WERI-Rb-1 (cell line): ENCODE results near the gene PHYH.

Experiments
- DNase-seq: peaks from one replicate; pipeline ENCODE4 v3.0.0-alpha.2; 2020
- H3K27ac ChIP-seq: fragments of 250-450 bp; sonication (Bioruptor Pico); 2 replicates; pipeline ENCODE4 v1.5.1; 2020; ENCODE audit warnings: mild to moderate bottlenecking, moderate library complexity
- H3K27me3 ChIP-seq: fragments of 250-450 bp; sonication (Bioruptor Pico); 2 replicates; pipeline ENCODE4 v1.5.1; 2021; ENCODE audit warnings: mild to moderate bottlenecking, low read depth, moderate library complexity; ENCODE audit not compliant: insufficient read depth, severe bottlenecking
- H3K36me3 ChIP-seq: fragments of 250-450 bp; sonication (Bioruptor Pico); 2 replicates; pipeline ENCODE4 v1.5.1; 2020; ENCODE audit warnings: mild to moderate bottlenecking, moderate library complexity
- H3K4me3 ChIP-seq: 2 replicates; pipeline ENCODE4 v1.5.1; 2011; ENCODE audit warnings: low read depth, mild to moderate bottlenecking, control low read depth, low read length
- H3K9me3 ChIP-seq: fragments of 250-450 bp; sonication (Bioruptor Pico); 2 replicates; pipeline ENCODE4 v1.5.1; 2021; ENCODE audit warnings: mild to moderate bottlenecking, moderate library complexity; ENCODE audit not compliant: severe bottlenecking
- CTCF ChIP-seq: IDR thresholded peaks from 2 replicates; pipeline ENCODE4 v1.5.1; 2011; ENCODE audit warnings: low read depth, mild to moderate bottlenecking, control low read depth, inconsistent platforms, low read length

PHYH gene

DNA sequence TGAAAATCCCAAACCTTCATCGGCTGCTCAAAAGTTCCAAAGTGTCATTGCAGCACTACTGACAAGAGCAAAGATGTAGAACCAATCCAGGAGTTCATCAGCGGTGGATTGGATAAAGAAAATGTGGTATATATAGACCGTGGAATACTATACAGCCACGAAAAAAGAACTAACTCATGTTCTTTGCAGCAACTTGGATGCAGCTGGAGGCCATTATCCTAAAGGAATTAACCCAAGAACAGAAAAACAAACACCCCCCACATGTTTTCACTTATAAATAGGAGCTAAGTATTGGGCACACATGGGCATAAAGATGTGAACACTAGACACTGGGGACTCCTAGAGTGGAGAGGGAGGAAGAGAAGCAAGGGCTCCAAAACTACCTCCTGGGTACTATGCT, 31.6 kb downstream of the PHYH start:
- Histone ChIP-seq H3K27ac (no peak overlapping the region), H3K4me3 (no peak overlapping the region), H3K9me3 (no peaks in the 10 kb centered on the region), H3K27me3 (no peaks in the 10 kb centered on the region), H3K36me3 (no peaks in the 10 kb centered on the region)
- TF ChIP-seq CTCF: no peak
- no peak for DNase-seq

DNA sequence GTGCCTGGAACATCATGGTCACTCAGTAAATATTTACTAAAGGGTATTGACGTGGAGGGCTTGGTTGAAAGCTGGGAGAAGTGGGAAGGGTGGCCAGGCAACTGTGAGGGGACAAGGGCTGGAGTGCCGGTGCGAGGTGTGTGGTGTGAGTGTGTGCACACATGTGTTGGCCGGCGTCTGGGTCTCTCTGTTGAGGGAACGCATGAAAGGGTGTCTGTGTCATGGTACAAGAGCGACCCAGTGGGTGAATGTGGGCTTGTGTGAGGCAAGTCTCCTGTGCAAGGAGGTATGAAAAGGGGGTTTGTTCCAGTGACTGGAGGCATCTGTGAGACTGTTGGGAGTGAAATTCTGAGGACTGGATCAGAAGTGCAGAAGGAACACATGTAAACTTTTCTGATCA, 36.3 kb downstream of the PHYH start:
- no peak for DNase-seq
- no peak overlapping the region for H3K4me3 ChIP-seq
- no peaks in the 10 kb centered on the region for H3K27me3 ChIP-seq
- no peak overlapping the region for H3K27ac ChIP-seq
- H3K9me3 ChIP-seq: no peaks in the 10 kb centered on the region
- H3K36me3 ChIP-seq: no peaks in the 10 kb centered on the region
- TF ChIP-seq CTCF: no peak

DNA sequence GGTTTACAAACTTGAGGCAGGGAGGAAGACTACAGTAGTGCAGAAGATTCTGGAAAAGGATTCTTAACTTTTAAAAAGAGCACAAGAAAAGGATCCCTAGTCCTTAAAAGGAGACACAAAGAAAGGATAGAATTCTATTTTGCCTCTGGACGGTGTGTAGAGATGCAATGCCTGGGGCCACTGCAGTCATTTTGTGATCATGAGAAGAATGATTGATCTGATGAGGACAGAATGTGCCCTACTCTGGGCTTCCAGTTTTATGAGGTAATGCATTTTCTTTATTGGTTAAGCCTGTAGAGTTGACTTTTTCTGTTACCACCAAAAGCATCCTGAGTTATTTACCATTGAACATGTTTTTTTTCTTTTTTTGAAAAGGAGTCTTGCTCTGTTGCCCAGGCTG, 37.4 kb downstream of the PHYH start:
- H3K9me3 ChIP-seq: no peaks in the 10 kb centered on the region
- no peaks in the 10 kb centered on the region for H3K36me3 ChIP-seq
- no peak overlapping the region for H3K27ac ChIP-seq
- TF ChIP-seq CTCF: no peak
- DNase-seq: no peak
- H3K4me3 ChIP-seq: no peak overlapping the region
- no peaks in the 10 kb centered on the region for H3K27me3 ChIP-seq

DNA sequence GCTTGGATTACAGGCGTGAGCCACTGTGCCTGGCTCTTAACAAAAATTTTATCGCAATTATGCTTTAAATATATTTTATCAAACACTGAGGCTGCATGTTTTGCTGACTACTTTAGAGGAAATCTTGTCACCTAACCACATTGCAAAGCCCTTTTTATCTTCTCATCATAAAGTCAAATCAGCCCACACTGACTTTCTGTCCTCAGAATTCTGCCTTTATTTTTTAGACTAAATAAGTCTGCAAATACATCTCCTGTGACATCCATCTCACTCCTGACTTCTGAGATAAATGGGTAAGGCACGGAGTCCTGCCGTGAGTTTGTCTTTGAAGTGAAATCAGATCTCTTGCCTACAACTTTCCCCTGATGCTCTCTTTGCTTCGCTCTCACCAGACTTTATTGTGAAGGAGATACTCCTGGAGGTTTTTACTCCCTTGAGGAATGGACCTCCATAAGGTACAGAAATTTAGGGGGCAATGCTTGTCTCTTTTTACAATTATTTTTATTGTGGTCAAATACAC, 42.2 kb downstream of the PHYH start:
- no peak for DNase-seq
- no peaks in the 10 kb centered on the region for H3K27me3 ChIP-seq
- no peaks in the 10 kb centered on the region for H3K9me3 ChIP-seq
- no peak overlapping the region for H3K4me3 ChIP-seq
- H3K36me3 ChIP-seq: no peaks in the 10 kb centered on the region
- H3K27ac ChIP-seq: no peak overlapping the region
- TF ChIP-seq CTCF: no peak

DNA sequence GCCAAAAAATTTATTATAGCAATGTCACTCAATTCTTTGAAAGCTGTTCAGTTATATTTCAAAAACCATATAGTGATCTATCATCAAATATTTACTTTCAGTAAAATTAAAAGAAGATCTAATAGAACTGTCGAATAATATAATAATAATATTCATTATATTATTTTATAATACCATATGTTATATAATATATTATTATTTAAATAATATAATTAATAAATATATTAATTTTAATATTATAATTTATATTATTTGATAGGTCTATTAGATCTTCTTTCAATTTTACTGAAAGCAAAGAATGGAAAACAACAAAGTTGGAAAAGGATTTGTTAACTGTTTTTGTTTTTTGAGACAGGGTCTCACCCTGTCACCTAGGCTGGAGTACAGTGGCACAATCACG, 43.2 kb downstream of the PHYH start:
- no peak for TF ChIP-seq CTCF
- Histone ChIP-seq H3K27me3 (no peaks in the 10 kb centered on the region), H3K36me3 (no peaks in the 10 kb centered on the region), H3K4me3 (no peak overlapping the region), H3K27ac (no peak overlapping the region), H3K9me3 (no peaks in the 10 kb centered on the region)
- DNase-seq: no peak

DNA sequence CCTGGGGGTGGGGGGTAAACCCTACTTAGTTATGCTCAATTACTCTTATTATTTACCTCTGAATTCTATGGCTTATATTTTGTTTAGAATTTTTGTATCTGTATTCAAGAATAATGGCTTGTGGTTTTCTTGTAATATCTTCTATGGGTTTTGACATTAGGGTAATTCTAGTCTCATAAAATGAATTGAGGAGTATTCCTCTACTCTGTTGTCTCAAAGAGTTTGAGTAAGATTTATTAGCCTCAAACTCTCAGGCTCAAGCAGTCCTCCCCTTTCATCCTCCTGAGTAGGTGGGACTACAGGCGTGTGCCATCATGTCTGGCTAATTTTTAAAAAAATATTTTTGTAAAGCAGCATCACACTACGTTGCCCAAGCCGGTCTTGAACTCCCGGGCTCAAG, 46.1 kb downstream of the PHYH start:
- no peak for TF ChIP-seq CTCF
- no peak overlapping the region for H3K4me3 ChIP-seq
- H3K36me3 ChIP-seq: no peaks in the 10 kb centered on the region
- H3K9me3 ChIP-seq: no peaks in the 10 kb centered on the region
- H3K27me3 ChIP-seq: no peaks in the 10 kb centered on the region
- DNase-seq: no peak
- H3K27ac ChIP-seq: no peak overlapping the region
